Measurements from ENCODE around the gene SIN3B. TPM values are rescaled to one million over a fixed set of nuclear protein-coding genes. Genes with fewer than 3 reads are reported as not detected.
A peak's percentile ranks its signal among the peaks of the same experiment; 100 is the strongest.

Gene SIN3B
- total and polyA plus RNA-seq, 9 of the 15 experiments (the other 6 are each of a cell fraction or from before 2014, with no cell fraction given): 0.51 to 34.2 (median 14.3) TPM

- POLR2A ChIA-PET: no interaction called here
- 85% methylated on average over 7 of the region's 8 CpGs for WGBS (ENCODE audit: insufficient coverage, low coverage, missing lambda C conversion rate)
These were observed 51.8 kb downstream of the SIN3B start for GRCh38 chr19:16880884-16881554.

GRCh38 chr19:16882146-16882545 lies 52.9 kb downstream of the SIN3B start:
- Histone ChIP-seq H3K4me3 (no peak overlapping the region), H2AFZ (ENCODE audit: low read depth, low read length) (no peak overlapping the region), H3K9me1 (ENCODE audit: control insufficient read depth, insufficient read depth, low read length) (no peaks in the 10 kb centered on the region), H3K36me3 (ENCODE audit: control insufficient read depth, insufficient read depth, low read length) (peaks cover 32% of the 10 kb centered on the region; the same call in 2 of the 3 replicates), H3K79me2 (ENCODE audit: control insufficient read depth, insufficient read depth, low read length) (no peaks in the 10 kb centered on the region), H3K4me1 (replicated peaks in 1 of 2; ENCODE audit: control insufficient read depth in 2 of 2, insufficient read depth in 2 of 2, low read length in 2 of 2) (peaks cover 5 to 8% of the 10 kb centered on the region in 2 experiments; a peak in 4 of 5 replicates), H3K27ac (ENCODE audit: extremely low read depth, low read depth, low read length) (no peak overlapping the region), H3K9ac (ENCODE audit: insufficient read depth in 1 of 2, low read depth in 2 of 2, low read length in 2 of 2) (no peak overlapping the region), H4K20me1 (replicated peaks; ENCODE audit: control insufficient read depth, insufficient read depth, low read length) (no peaks in the 10 kb centered on the region), H3K4me2 (ENCODE audit: insufficient read depth, low read length) (no peak overlapping the region), H3K27me3 (ENCODE audit: control insufficient read depth in 2 of 2, insufficient read depth in 2 of 2, low read length in 2 of 2) (no peaks in the 10 kb centered on the region), H3K9me3 (replicated peaks; ENCODE audit: control insufficient read depth, insufficient read depth, low read depth, low read length) (peaks cover 13% of the 10 kb centered on the region)
- DNase-seq (ENCODE audit: extremely low read depth in 1 of 4, low spot score in 3 of 4) (peak in 1 of 4 experiments; percentile 32), ATAC-seq (no peak), FAIRE-seq (no peak)
- 55% methylated on average over 3 of the region's 3 CpGs for WGBS (ENCODE audit: insufficient coverage, low coverage, missing lambda C conversion rate)
- CTCF ChIA-PET (ENCODE audit: low intra/inter-chr PET ratio): no interaction called here
- POLR2A ChIA-PET: interaction anchor here (0.7 kb wide), 1 partner anchor 112 kb away, joined by 3 read pairs; no protein-coding TSS in a partner anchor
- in situ Hi-C loops (cut with MboI): no loop called here
- no TSS peak for BruUV-seq (replicated peaks)
- intact Hi-C loops (cut with micrococcal nuclease): no loop called here
- TF ChIP-seq ZNF280B (CRISPR knock-in tag; IDR thresholded peaks at IDR 0.05) (peak; percentile 87), MBD1 (CRISPR knock-in tag; IDR thresholded peaks at IDR 0.05) (no peak), ZFX (CRISPR knock-in tag; IDR thresholded peaks at IDR 0.05) (peak; percentile 34), CBX1 (IDR thresholded peaks at IDR 0.05; ENCODE audit: low read depth) (peak; percentile 96), TRIM24 (IDR thresholded peaks at IDR 0.05) (peak; percentile 53 to 79; a peak in 3 of 4 replicates), TRIM28 (IDR thresholded peaks at IDR 0.05) (peak; percentile 98), ZEB2 (IDR thresholded peaks at IDR 0.05) (0 out of 2 replicates have a peak, but pooled peaks have one; percentile 30), CBX5 (IDR thresholded peaks at IDR 0.05; ENCODE audit: borderline replicate concordance, low read depth) (peak; percentile 93), JUN (IDR thresholded peaks at IDR 0.05; ENCODE audit: borderline replicate concordance, low read depth, low read length) (peak; percentile 39; the same call in 1 of the 2 replicates), JUN (CRISPR knock-in tag; IDR thresholded peaks at IDR 0.05; ENCODE audit: borderline replicate concordance) (no peak), GTF2B (IDR thresholded peaks at IDR 0.05; ENCODE audit: extremely low read depth, insufficient read length) (no peak)

More at GRCh38 chr19:16880884-16881554, 51.8 kb downstream of the SIN3B start:
- Histone ChIP-seq H3K79me2 (ENCODE audit: control insufficient read depth, insufficient read depth, low read length) (no peaks in the 10 kb centered on the region), H3K27me3 (ENCODE audit: control insufficient read depth in 2 of 2, insufficient read depth in 2 of 2, low read length in 2 of 2) (no peaks in the 10 kb centered on the region), H3K27ac (ENCODE audit: extremely low read depth, low read depth, low read length) (no peak overlapping the region), H3K9me1 (ENCODE audit: control insufficient read depth, insufficient read depth, low read length) (no peaks in the 10 kb centered on the region), H3K9ac (ENCODE audit: insufficient read depth in 1 of 2, low read depth in 2 of 2, low read length in 2 of 2) (no peak overlapping the region), H2AFZ (ENCODE audit: low read depth, low read length) (no peak overlapping the region), H3K4me2 (ENCODE audit: insufficient read depth, low read length) (no peak overlapping the region), H4K20me1 (replicated peaks; ENCODE audit: control insufficient read depth, insufficient read depth, low read length) (no peaks in the 10 kb centered on the region), H3K36me3 (ENCODE audit: control insufficient read depth, insufficient read depth, low read length) (peaks cover 43% of the 10 kb centered on the region; the same call in 2 of the 3 replicates), H3K9me3 (replicated peaks; ENCODE audit: control insufficient read depth, insufficient read depth, low read depth, low read length) (peaks cover 13% of the 10 kb centered on the region), H3K4me1 (replicated peaks in 1 of 2; ENCODE audit: control insufficient read depth in 2 of 2, insufficient read depth in 2 of 2, low read length in 2 of 2) (peaks cover 0 to 9% of the 10 kb centered on the region in 2 experiments; a peak in 2 of 5 replicates), H3K4me3 (no peak overlapping the region)
- in situ Hi-C loops (cut with MboI): no loop called here
- no TSS peak for BruUV-seq (replicated peaks)
- intact Hi-C loops (cut with micrococcal nuclease): no loop called here
- FAIRE-seq (no peak), ATAC-seq (no peak), DNase-seq (ENCODE audit: extremely low read depth in 1 of 4, low spot score in 3 of 4) (no peak)
- no peak for TF ChIP-seq ZNF384 (IDR thresholded peaks at IDR 0.05; ENCODE audit: low read depth, low read length)
- TF ChIP-seq POLR2G (IDR thresholded peaks at IDR 0.05; ENCODE audit: low read depth, low read length): peak; percentile 52; the same call in 1 of the 2 replicates
- CTCF ChIA-PET (ENCODE audit: low intra/inter-chr PET ratio): no interaction called here
